Astrocyte of the hippocampus (primary cell): ENCODE results near the gene FMO3.

Experiments
- DNase-seq: peaks from one replicate; pipeline ENCODE4 v3.0.0; 2011; ENCODE audit warnings: low read depth, low spot score

Gene FMO3

GRCh38 chr1:171116676-171117075, 26.0 kb downstream of the FMO3 start:
- DNase-seq = peak; percentile 31

- DNase-seq = no peak
Measured at GRCh38 chr1:171117085-171117484, 26.4 kb downstream of the FMO3 start.

GRCh38 chr1:171119648-171120047, 28.9 kb downstream of the FMO3 start:
- no peak for DNase-seq

- no peak for DNase-seq
Measured at GRCh38 chr1:171122299-171122698, 31.6 kb downstream of the FMO3 start.

- no peak for DNase-seq
Measured at GRCh38 chr1:171122893-171123292, 32.2 kb downstream of the FMO3 start.

GRCh38 chr1:171126504-171126903, 35.8 kb downstream of the FMO3 start:
- DNase-seq = peak; percentile 41

GRCh38 chr1:171127099-171127498, 36.4 kb downstream of the FMO3 start:
- no peak for DNase-seq

- DNase-seq = peak; percentile 89
Measured at GRCh38 chr1:171127501-171127900, 36.8 kb downstream of the FMO3 start.

GRCh38 chr1:171128463-171128862, 37.8 kb downstream of the FMO3 start:
- DNase-seq = peak; percentile 9

- peak; percentile 48 for DNase-seq
Measured at GRCh38 chr1:171134204-171134923, 43.7 kb downstream of the FMO3 start.

GRCh38 chr1:171137580-171137979, 46.9 kb downstream of the FMO3 start:
- no peak for DNase-seq

GRCh38 chr1:171138980-171139379, 48.3 kb downstream of the FMO3 start:
- DNase-seq = no peak

- no peak for DNase-seq
Measured at GRCh38 chr1:171139890-171140289, 49.2 kb downstream of the FMO3 start.

- DNase-seq = no peak
Measured at GRCh38 chr1:171140401-171140800, 49.7 kb downstream of the FMO3 start.

- DNase-seq = no peak
Measured at GRCh38 chr1:171140956-171141687, 50.4 kb downstream of the FMO3 start.

- DNase-seq = peak; percentile 92
Measured at GRCh38 chr1:171141688-171142415, 51.1 kb downstream of the FMO3 start.

- peak; percentile 91 for DNase-seq
Measured at GRCh38 chr1:171142416-171143385, 52.0 kb downstream of the FMO3 start.

GRCh38 chr1:171150156-171150555, 59.5 kb downstream of the FMO3 start:
- no peak for DNase-seq

GRCh38 chr1:171152549-171152948, 61.8 kb downstream of the FMO3 start:
- DNase-seq = peak; percentile 24

GRCh38 chr1:171155484-171155883, 64.8 kb downstream of the FMO3 start:
- DNase-seq = no peak

GRCh38 chr1:171158096-171158495, 67.4 kb downstream of the FMO3 start:
- DNase-seq = peak; percentile 8
